ENCODE data around the gene USP5.

Gene USP5

DNA sequence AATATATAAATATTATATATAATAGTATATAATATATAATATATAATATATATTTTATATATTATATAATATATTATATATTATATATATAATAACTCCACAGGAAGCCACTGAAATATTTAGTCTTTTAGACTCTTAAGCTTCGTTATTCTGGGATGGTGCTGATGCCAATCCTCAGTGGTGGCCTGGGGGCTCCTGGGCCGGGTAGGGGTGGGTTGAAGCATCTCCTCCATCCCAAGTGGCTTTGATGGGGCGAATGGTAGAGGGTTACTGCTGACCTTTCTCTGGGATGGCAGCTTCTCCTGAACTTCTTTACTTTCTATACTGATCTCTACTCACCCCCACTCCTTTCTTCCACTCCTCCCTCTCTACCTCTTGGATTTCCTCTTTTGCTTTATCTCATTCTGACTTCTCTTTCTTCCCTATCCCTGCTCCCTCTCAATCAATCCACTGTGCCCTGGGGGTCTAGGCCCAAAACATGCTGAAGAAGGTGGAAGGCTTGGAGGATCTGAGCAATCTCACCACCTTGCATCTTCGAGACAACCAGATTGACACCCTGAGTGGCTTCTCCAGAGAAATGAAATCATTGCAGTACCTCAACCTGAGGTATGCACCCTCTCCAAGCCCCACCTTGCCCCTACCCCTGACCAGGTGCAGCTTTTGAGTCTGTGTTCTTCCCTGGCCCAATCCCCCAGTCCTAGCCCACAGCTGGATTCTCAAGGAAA lies 57.6 kb downstream of the USP5 start:
- no peak overlapping the region for H3K27ac ChIP-seq
- TF ChIP-seq CTCF (conservative IDR thresholded peaks at IDR 0.05) (no peak), ZFX (IDR thresholded peaks at IDR 0.05) (no peak)

DNA sequence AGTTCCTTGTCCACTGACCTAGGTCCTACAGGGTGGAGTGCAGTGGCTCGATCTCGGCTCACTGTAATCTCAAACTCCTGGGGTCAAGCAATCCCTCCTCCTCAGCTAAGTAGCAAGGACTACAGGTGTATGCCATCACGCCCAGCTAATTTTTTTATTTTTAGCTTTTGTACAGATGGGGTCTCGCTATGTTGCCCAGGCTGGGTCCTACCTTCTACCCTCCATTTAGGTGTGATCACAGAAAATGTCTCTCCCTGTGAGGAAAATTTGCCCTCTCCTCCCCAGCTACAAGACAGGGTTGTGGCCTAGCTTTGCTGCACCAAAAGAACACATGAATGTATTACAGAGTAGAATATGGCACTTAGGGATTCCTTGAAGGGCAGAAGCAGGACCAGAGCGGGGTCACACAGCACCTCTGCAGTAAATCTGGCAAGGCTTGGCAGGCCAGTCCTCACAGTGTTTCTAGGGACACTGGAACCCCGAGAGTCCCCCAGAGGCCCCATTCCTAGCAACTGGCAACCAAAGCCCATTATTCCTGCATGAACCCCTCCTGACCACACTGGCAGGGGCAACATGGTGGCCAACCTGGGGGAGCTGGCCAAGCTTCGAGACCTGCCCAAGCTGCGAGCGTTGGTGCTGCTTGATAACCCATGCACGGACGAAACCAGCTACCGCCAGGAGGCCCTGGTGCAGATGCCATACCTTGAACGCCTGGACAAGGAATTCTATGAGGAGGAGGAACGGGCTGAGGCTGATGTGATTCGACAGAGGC lies 60.4 kb downstream of the USP5 start:
- H3K27ac ChIP-seq: no peak overlapping the region
- TF ChIP-seq CTCF (conservative IDR thresholded peaks at IDR 0.05): no peak
- no peak for TF ChIP-seq ZFX (IDR thresholded peaks at IDR 0.05)

- TF ChIP-seq ZFX (IDR thresholded peaks at IDR 0.05): no peak
- TF ChIP-seq CTCF (conservative IDR thresholded peaks at IDR 0.05): no peak
- H3K27ac ChIP-seq: no peak within 1 kb of the TSS
Measured at GRCh38 chr12:6914246-6914946, 62.4 kb downstream of the USP5 start, which contains the start of gene ENO2. Gene ENO2, plus strand, starts transcription at chr12:6914580. Its CDS starts 1,253 bp downstream, at chr12:6915833.

DNA sequence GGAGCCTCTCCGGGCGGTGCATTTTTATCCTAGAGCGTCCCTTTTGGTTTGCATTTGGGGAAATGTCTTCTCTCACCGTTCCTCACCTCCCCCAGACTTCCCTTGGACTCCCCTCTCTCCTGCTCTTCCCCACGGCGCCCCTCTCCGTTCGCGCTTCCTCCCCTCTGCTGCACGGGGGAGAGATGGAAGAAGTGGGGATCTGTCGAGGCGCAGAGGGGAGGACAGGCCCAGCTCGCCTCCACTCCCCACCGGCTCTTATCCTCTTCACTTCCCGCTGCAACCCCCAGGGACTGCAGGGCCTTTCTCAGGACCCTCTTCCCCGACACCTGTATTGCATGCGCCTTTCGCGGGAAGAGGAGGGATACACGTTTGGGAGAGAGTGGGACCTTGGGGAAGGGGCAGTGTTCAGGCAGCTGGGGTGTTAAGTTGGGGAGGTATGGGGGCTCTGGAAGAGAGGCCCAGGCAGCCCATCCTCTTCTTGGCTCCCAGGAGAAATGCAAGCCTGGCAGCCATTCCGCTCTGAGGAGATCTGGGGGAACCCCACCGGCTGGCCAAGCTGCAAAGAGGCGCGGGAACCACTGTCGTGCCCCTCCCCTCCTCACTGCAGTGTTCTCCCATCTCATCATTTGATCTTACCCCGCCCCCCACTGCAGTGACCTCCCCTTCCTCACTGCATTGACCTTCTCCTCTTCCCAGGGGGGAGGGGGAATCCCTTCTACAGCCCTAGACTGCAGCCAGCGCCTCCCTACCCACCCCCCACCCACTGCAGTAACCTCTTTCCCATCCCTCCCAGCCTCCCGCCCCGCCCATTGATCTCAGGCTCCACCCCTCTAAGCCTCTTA lies 63.2 kb downstream of the USP5 start:
- H3K27ac ChIP-seq: no peak overlapping the region
- TF ChIP-seq ZFX (IDR thresholded peaks at IDR 0.05) (no peak), CTCF (conservative IDR thresholded peaks at IDR 0.05) (no peak)

GRCh38 chr12:6915789-6916285 lies 63.9 kb downstream of the USP5 start:
- H3K27ac ChIP-seq: no peak overlapping the region
- no peak for TF ChIP-seq ZFX (IDR thresholded peaks at IDR 0.05)
- no peak for TF ChIP-seq CTCF (conservative IDR thresholded peaks at IDR 0.05)

All from C4-2B (cell line).